ENCODE measurements around the gene PLPP3.

Gene PLPP3

GRCh38 chr1:56575865-56576264 lies 3.5 kb downstream of the PLPP3 start:
- peak; percentile 15 for DNase-seq

- DNase-seq: no peak
Observed at GRCh38 chr1:56574794-56575193, 4.6 kb downstream of the PLPP3 start.

GRCh38 chr1:56573311-56573710 lies 6.1 kb downstream of the PLPP3 start:
- DNase-seq: no peak

GRCh38 chr1:56572334-56573050 lies 6.9 kb downstream of the PLPP3 start:
- no peak for DNase-seq

GRCh38 chr1:56571448-56571847 lies 7.9 kb downstream of the PLPP3 start:
- no peak for DNase-seq

GRCh38 chr1:56570924-56571372 lies 8.4 kb downstream of the PLPP3 start:
- DNase-seq: no peak

GRCh38 chr1:56569661-56570060 lies 9.7 kb downstream of the PLPP3 start:
- DNase-seq: no peak

GRCh38 chr1:56566994-56567393 lies 12.4 kb downstream of the PLPP3 start:
- DNase-seq: no peak

- no peak for DNase-seq
Observed at GRCh38 chr1:56566061-56566744, 13.2 kb downstream of the PLPP3 start.

- DNase-seq: no peak
Observed at GRCh38 chr1:56564615-56565014, 14.7 kb downstream of the PLPP3 start.

- DNase-seq: no peak
Observed at GRCh38 chr1:56563568-56563967, 15.8 kb downstream of the PLPP3 start.

- no peak for DNase-seq
Observed at GRCh38 chr1:56562891-56563452, 16.4 kb downstream of the PLPP3 start.

GRCh38 chr1:56561227-56562019 lies 17.9 kb downstream of the PLPP3 start:
- no peak for DNase-seq

- DNase-seq: no peak
Observed at GRCh38 chr1:56557746-56558145, 21.6 kb downstream of the PLPP3 start.

- DNase-seq: no peak
Observed at GRCh38 chr1:56555448-56555847, 23.9 kb downstream of the PLPP3 start.

- DNase-seq: no peak
Observed at GRCh38 chr1:56553046-56553445, 26.3 kb downstream of the PLPP3 start.

- no peak for DNase-seq
Observed at GRCh38 chr1:56552349-56552748, 27.0 kb downstream of the PLPP3 start.

- no peak for DNase-seq
Observed at GRCh38 chr1:56551691-56552090, 27.7 kb downstream of the PLPP3 start.

GRCh38 chr1:56550859-56551188 lies 28.5 kb downstream of the PLPP3 start:
- DNase-seq: no peak

- DNase-seq: no peak
Observed at GRCh38 chr1:56550138-56550858, 29.1 kb downstream of the PLPP3 start.

GRCh38 chr1:56548571-56548970 lies 30.8 kb downstream of the PLPP3 start:
- DNase-seq: no peak

GRCh38 chr1:56547977-56548376 lies 31.4 kb downstream of the PLPP3 start:
- DNase-seq: no peak

- no peak for DNase-seq
Observed at GRCh38 chr1:56547473-56547872, 31.9 kb downstream of the PLPP3 start.
